ENCODE measurements around the gene RGS16. TPM values are rescaled to one million over a fixed set of nuclear protein-coding genes. Genes with fewer than 3 reads are reported as not detected.

RGS16 gene
- total and polyA plus RNA-seq, 2 donors (not counting 1 experiment from before 2014, with no cell fraction given), result 3.3 to 11.4 TPM

- Mint-ChIP-seq H3K27me3 (no peaks in the 10 kb centered on the region), H3K27ac (peak overlapping the region; percentile 99), H3K4me3 (peak overlapping the region; percentile 99), H3K9me3 (ENCODE audit: insufficient read depth) (no peaks in the 10 kb centered on the region), H3K4me1 (peaks cover 49% of the 10 kb centered on the region)
- ChIA-PET POLR2A (interaction anchor here (0.5 to 1.4 kb wide), 8 partner anchors 11 to 295 kb away, joined by 3 to 4 read pairs (median 3); partner anchors contain the start of gene GLUL), CTCF (interaction anchor here (1.0 to 24.5 kb wide), 8 partner anchors 9 to 199 kb away, joined by 3 to 989 read pairs (median 5); partner anchors contain the start of gene NPL)
- Histone ChIP-seq H2AFZ (ENCODE audit: insufficient read depth, low read depth, low read length, poor library complexity, severe bottlenecking) (peak overlapping the region; percentile 86), H3K4me3 (ENCODE audit: control extremely low read depth in 1 of 5, extremely low read depth in 1 of 5, insufficient read depth in 1 of 5, low read depth in 2 of 5, low read length in 4 of 5) (peak overlapping the region; percentile 68 to 100 (median 82)), H3K79me2 (ENCODE audit: control insufficient read depth, insufficient read depth, low read length) (peaks cover 46% of the 10 kb centered on the region), H3K27me3 (replicated peaks in 1 of 4; ENCODE audit: control extremely low read depth in 1 of 4, control insufficient read depth in 3 of 4, insufficient read depth in 4 of 4, low read length in 3 of 4) (no peaks in the 10 kb centered on the region), H3K4me1 (ENCODE audit: control insufficient read depth in 2 of 2, insufficient read depth in 2 of 2, low read length in 2 of 2) (peaks cover 28 to 32% of the 10 kb centered on the region in 2 donors), H3K9ac (ENCODE audit: low read length) (peak overlapping the region; percentile 97), H3K27ac (ENCODE audit: low read length in 2 of 2) (peak overlapping the region; percentile 94 to 98), H3K4me2 (replicated peaks; ENCODE audit: low read depth, low read length, poor library complexity, severe bottlenecking) (peak overlapping the region; percentile 87), H3K36me3 (replicated peaks in 1 of 2; ENCODE audit: control extremely low read depth in 1 of 2, control insufficient read depth in 1 of 2, extremely low read depth in 1 of 2, insufficient read depth in 2 of 2, low read length in 1 of 2) (peaks cover 0 to 23% of the 10 kb centered on the region in 2 experiments), H3K9me3 (ENCODE audit: control extremely low read depth in 1 of 3, control insufficient read depth in 2 of 3, insufficient read depth in 1 of 3, low read length in 2 of 3) (peaks cover 0 to 5% (median 1%) of the 10 kb centered on the region in 3 donors), H4K20me1 (ENCODE audit: control insufficient read depth, insufficient read depth, low read length, poor library complexity, severe bottlenecking) (peaks cover 5% of the 10 kb centered on the region)
- no peak for ATAC-seq (ENCODE audit: low read depth)
- 40% methylated on average over 1 of the region's 4 CpGs for WGBS (ENCODE audit: insufficient coverage)
- intact Hi-C loops (cut with micrococcal nuclease), result loop anchor here (2.0 kb wide), 2 partner anchors 17 to 103 kb away; no protein-coding TSS in a partner anchor
- TF ChIP-seq EZH2 (IDR thresholded peaks at IDR 0.05; ENCODE audit: borderline replicate concordance, insufficient read depth, low read depth, low read length, poor library complexity, severe bottlenecking) (no peak), CTCF (IDR thresholded peaks at IDR 0.05) (no peak)
- DNase-seq, result no peak
These were observed 16.3 kb downstream of the RGS16 start for GRCh38 chr1:182587666-182588499.
